HG02870 (cell line): Measurements from ENCODE around the gene IGFLR1.
A peak's percentile ranks its signal among the peaks of the same experiment; 100 is the strongest.
"Not testable (repeated sequence)": the region's sequence is repeated elsewhere in the genome, so short reads cannot be mapped to it uniquely, and the experiment has no call there.

Experiments used
- ATAC-seq: cut with Tn5 transposase; IDR thresholded peaks from one replicate; pipeline ENCODE4 v1.9.1; 2021; ENCODE audit warnings: mild to moderate bottlenecking, moderate library complexity; ENCODE audit not compliant: unreplicated experiment

IGFLR1 gene

DNA sequence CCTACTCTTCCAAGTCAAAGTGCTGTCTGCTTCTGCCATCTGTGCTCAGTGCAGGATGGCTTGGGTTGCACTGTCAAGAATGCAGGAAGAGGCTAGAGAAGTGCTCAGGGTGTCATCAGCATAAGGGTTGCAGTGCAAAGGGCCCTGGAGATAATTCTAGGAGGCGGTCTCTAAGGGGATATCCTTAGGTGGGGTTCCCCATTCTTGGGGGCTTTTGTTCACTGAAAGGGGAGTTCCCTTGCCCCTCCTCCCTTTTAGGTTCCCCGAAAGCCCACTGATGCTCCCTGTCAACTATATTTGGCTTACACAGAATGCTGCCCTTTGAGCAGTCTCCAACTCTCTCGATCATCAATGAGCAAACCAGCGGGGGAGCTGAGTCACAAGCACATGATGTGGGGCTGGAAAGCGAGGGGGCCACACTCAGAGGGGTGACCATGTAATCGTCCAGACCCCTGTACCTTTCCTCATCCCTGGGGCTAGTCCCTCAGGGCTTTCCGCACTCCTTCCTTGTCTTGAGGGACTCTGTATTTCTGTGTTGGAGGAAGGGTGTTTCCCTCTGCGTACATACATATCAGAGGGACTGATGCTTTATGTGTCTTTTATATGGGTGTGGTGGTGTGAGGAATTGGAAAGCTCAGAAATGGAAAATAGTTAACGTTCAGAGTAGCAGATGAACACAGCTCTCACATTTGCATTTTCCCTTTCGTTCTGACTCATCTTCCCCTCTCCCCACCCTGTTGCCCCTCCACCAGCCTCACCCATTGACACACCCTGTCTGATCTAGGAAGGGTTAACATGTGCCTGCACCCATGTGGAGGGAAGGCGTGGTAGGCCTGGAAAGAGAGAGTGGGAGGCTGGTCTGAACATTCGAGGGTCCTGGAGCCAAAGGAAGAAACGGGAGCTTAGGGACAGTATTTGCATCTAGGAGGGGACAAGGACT lies 31.2 kb downstream of the IGFLR1 start:
- no peak for ATAC-seq

DNA sequence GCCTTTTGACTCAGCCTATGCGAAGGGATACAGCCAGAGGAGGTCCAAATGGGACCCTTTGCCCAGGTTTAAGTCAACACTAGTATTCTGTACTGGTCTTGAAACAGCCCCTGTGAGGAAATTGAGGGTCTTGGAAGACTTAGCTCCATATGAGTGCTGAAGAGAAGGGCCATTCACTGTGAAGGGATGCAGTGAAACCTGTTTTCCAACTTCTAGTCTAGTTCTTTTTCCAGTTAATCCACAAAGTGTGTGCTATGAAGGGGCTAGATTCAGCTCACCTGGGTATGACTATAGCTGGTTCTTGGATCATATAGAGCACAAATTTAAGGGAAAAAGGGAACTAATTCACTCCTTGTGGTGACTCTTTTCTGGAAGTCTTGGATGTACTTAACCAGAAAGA lies 33.9 kb downstream of the IGFLR1 start:
- ATAC-seq: no peak

DNA sequence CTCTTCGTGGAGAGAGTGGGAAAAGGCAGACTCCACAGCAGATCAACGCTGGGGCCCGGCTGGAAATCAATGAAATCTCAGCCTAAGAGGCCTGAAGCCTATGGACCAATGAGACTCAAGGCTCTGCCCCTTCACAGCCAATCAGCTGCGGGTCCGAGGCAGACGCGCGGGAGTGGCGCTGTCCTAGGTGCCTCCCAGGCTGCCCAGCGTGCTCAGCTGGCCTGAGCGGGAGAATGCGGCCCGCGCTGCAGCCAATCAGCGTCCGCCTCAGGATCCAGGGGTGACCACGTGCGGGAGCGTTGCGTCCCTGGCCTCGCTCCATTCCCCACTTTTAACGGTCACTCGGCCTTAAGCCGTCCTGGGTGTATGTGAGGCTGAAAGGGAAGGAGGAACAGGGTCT lies 38.0 kb downstream of the IGFLR1 start, which contains the start of gene ZBTB32:
Gene ZBTB32, plus strand, starts transcription at position 341 of the 400 bp plus-strand sequence. CDS start 10,069 bp downstream, outside the sequence.
- no peak for ATAC-seq

DNA sequence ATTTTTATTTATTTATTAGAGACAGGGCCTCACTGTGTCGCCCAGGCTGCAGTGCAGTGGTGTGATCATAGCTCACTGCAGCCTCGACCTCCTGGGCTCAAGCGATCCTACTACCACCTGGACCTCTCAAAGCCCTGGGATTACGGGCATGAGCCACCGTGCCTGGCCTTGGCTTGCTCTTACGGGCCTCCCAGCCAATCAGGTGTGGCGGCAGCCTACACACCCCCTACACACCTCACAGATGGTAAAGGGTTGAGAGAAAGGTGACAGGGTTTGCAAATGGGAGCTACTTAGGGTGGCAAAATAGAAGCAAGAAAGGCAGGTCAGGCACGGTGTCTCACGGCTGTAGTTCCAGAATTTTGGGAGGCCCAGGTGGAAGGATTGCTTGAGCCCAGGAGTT lies 38.9 kb downstream of the IGFLR1 start:
- ATAC-seq: no peak

DNA sequence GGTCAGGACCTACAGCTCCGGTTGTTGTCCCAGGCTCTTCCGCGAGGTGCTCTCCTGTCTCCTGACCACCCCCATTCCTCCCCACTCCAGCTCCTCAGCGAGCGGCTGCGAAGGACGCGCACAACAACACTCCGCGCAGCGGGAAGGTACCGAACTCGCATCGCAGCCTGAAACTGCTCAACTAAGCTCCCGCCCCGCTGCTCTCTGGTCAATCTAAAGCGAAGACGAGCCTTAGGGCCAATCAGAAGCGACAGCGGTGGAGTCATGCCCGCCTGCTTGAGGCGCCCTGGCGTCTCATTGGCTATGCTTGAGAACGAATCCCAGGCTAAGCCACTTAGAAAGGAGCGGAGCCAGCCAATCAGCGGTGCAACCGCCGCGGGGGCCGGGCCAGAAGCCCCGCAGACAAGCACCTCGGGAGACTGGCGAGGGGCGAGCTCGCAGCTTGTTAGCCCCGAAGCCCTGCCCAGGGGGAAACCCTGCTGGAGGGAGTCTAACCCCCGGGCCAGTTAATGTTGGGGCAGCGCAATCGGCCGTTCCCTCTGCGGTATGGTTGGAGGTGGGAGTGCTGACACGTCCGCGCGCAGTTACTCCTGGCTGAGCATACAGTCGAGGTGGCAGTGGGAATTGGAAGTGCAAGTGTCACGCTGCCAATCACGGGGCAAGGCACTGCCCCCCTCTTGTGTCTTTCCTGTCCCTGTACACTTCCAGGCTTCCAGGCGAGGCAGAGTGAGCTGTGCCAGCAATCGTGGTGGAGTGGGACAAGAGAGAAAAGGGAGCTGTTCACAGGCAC lies 39.8 kb downstream of the IGFLR1 start:
- ATAC-seq: peak; percentile 93

DNA sequence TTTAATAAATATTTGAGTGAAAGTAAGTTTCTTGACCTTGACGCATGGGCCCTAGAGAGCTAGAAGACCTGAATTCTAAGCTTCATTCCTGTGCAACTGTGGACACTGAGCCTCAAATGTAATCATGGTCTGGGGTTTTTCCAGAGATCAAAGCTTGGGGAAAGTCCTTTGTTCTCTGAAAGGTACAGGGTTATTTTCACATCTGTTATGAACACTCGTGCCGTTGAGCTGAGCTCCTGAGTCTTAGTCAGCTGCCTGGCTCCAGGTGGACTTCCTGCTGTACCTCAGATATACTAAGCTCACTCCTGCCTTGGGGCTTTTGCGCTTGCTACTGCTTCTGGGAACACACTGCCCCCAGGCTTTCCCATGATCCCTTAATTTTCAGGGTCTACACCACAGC lies 45.4 kb downstream of the IGFLR1 start:
- no peak for ATAC-seq

DNA sequence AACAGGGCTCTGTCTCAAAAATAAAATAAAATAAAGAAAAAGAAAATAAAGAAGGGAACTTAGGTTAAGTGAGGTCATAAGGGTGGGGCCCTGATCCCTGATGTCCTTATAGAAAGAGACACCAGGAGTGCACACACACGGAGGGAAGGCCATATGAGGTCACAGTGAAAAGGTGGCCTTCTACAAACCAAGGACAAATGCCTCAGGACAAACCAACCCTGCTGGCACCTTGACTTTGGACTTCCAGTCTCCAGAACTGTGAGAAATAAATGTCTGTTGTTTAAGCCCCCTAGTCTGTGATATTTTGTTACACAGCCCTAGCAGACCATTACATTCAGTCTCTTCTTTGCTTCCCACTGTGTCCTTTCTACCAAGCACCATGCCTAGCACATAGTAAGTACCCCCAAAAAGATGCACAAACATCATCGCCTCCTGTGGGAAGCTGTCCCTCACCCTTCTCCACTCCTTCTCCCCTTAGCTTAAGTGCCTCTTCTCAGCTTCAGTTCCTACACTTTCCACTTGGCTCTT lies 46.3 kb downstream of the IGFLR1 start:
- no peak for ATAC-seq

DNA sequence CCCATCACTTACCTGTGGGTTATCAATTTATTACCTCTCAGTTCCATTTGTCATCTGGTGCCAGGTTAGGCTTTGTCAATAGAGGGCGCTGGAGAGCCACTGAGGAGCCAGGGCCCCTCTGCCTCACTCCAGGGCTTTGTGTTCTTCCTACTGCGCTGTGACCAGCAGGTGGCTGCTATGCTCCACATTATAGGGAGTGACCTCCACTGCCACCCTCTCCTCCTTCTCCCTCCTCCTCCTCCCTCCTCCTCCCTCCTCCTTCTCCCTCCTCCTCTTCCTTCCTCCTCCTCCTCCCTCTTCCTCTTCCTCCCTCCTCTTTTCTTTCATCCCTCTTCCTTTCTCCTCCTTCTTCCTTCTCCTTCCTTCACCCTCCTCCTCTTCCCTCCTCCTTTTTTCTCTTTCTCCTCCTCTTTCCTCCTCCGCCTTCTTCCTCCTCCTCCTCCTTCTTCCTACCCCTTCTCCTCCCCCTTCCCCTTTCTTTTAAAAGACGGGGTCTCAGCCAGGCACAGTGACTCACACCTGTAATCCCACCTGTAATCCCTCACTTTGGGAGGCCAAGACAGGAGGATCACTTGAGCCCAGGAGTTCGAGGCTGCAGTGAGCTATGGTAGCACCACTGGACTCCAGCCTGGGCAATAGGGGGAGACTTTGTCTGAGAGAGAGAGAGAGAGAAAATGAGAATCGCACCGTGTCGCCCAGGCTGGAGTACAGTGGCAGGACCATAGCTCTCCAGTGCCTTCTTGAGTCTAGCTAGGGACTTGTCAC lies 48.2 kb downstream of the IGFLR1 start:
- peak; percentile 78 for ATAC-seq

DNA sequence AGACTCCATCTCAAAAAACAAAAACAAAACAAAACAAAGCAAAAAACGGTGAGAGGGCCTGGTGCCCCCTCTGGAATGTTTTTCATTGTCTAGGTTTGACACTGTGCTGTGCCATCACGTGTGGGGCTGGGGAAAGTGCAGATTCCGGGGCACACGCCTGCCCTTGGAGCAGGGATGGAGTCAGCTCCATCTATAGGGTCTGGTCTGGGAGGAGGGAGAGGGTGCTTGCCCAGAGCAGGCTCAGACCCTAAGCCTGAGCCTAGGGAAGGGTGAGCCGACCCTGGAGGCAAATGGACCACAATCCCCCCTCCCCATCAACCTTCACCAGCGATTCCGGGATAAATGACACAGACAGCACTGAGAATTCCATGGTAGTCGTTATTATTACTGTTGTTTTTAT lies 48.8 kb downstream of the IGFLR1 start:
- ATAC-seq: no peak

DNA sequence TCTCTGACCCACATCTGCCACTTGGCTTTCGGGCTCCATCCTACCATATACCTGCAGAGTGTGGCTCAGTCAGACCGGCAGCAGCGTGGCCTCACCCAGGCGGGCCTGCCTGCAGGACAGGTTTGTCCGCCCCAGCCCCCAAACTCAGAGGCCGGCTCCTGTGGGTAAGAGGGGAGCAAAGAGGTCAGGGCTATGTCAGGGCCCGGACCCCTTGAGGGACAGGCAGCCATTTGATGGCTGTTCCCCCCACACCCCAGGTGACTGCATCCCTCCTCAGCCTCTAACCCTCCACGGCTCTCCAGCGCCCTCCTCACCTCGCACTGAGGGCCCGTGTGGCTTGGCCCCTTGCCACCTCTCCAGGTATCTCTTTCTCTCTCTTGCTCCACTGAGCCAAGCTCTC lies 50.2 kb downstream of the IGFLR1 start:
- no peak for ATAC-seq

DNA sequence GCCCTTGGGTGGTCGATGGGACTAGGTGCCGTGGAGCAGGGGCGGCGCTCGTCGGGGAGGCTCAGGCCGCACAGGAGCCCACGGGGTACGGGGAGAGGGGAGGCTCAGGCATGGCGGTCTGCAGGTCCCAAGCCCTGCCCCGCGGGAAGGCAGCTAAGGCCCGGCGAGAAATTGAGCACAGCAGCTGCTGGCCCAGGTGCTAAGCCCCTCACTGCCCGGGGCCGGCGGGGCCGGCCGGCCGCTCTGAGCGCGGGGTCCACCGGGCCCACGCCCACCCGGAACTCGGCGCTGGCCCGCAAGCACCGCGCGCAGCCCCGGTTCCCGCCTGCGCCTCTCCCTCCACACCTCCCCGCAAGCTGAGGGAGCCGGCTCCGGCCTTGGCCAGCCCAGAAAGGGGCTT lies 51.1 kb downstream of the IGFLR1 start:
- ATAC-seq: not testable (repeated sequence)

DNA sequence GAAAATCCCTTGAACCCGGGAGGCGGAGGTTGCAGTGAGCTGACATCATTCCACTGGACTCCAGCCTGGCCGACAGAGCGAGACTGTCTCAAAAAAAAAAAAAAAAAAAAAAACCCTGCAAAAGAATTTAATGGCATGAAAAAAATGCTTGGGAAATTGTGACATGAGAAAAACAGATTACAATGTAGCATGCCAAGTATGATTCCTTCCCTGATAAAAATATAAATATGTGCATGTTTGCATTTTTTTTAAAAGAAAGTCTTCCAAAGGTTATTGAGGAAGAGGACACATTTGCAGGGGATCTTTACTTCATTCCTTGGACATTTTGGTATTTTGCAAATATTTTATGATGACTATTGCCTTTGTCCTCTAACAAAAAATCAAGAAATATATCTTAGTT lies 52.4 kb downstream of the IGFLR1 start:
- ATAC-seq: no peak
